GM18867 (cell line): ENCODE data around the gene DNAJC10.
"Not testable (repeated sequence)": the region's sequence is repeated elsewhere in the genome, so short reads cannot be mapped to it uniquely, and the experiment has no call there.

Source experiments
- ATAC-seq: cut with Tn5 transposase; IDR thresholded peaks from one replicate; pipeline ENCODE4 v1.9.1; 2021; ENCODE audit warnings: mild to moderate bottlenecking, moderate library complexity; ENCODE audit not compliant: unreplicated experiment

DNAJC10 gene

GRCh38 chr2:182715892-182716649, at the start of gene DNAJC10:
Gene DNAJC10, plus strand, starts transcription at chr2:182716257. Its CDS starts 1,830 bp downstream, at chr2:182718087.
- peak; percentile 84 for ATAC-seq

- ATAC-seq = peak; percentile 93
These were observed 49.3 kb upstream of the DNAJC10 start for GRCh38 chr2:182666674-182667314.

GRCh38 chr2:182667315-182667695, 48.8 kb upstream of the DNAJC10 start:
- peak; percentile 20 for ATAC-seq

- no peak for ATAC-seq
These were observed 47.4 kb upstream of the DNAJC10 start for GRCh38 chr2:182668671-182669070.

GRCh38 chr2:182672466-182673165, 43.4 kb upstream of the DNAJC10 start:
- ATAC-seq = no peak

- ATAC-seq = no peak
These were observed 35.2 kb upstream of the DNAJC10 start for GRCh38 chr2:182680837-182681236.

GRCh38 chr2:182682210-182682609, 33.8 kb upstream of the DNAJC10 start:
- ATAC-seq = no peak

- no peak for ATAC-seq
These were observed 30.5 kb upstream of the DNAJC10 start for GRCh38 chr2:182685559-182685958.

GRCh38 chr2:182686763-182687162, 29.3 kb upstream of the DNAJC10 start:
- not testable (repeated sequence) for ATAC-seq

GRCh38 chr2:182694189-182694588, 21.9 kb upstream of the DNAJC10 start:
- ATAC-seq = no peak

GRCh38 chr2:182695776-182696175, 20.3 kb upstream of the DNAJC10 start:
- no peak for ATAC-seq

- ATAC-seq = no peak
These were observed 17.4 kb upstream of the DNAJC10 start for GRCh38 chr2:182698671-182699070.

- no peak for ATAC-seq
These were observed 10.3 kb upstream of the DNAJC10 start for GRCh38 chr2:182705761-182706160.

GRCh38 chr2:182706751-182707150, 9.3 kb upstream of the DNAJC10 start:
- ATAC-seq = no peak

- no peak for ATAC-seq
These were observed 2.5 kb upstream of the DNAJC10 start for GRCh38 chr2:182713601-182714000.

GRCh38 chr2:182715121-182715891, 751 bp upstream of the DNAJC10 start:
- no peak for ATAC-seq

- peak; percentile 5 for ATAC-seq
These were observed 558 bp downstream of the DNAJC10 start for GRCh38 chr2:182716650-182716979.

- ATAC-seq = peak; percentile 51
These were observed 1.4 kb downstream of the DNAJC10 start for GRCh38 chr2:182717416-182717815.

- no peak for ATAC-seq
These were observed 1.8 kb downstream of the DNAJC10 start for GRCh38 chr2:182717816-182718215.

- no peak for ATAC-seq
These were observed 2.4 kb downstream of the DNAJC10 start for GRCh38 chr2:182718459-182718858.

GRCh38 chr2:182719116-182719515, 3.1 kb downstream of the DNAJC10 start:
- not testable (repeated sequence) for ATAC-seq
